Stimulated activated CD8-positive, alpha-beta memory T cell treated with anti-CD3 and anti-CD28 coated beads, Interleukin-15, amount 100 ng/mL, for 24 hours (primary cell): ENCODE measurements around the gene LAMA2.

Source experiments
- DNase-seq: peaks from one replicate; pipeline ENCODE4 v3.0.0-alpha.2; 2020; ENCODE audit warnings: low read depth

The LAMA2 gene

GRCh38 chr6:129446272-129447197 lies 563.6 kb downstream of the LAMA2 start:
- no peak for DNase-seq

GRCh38 chr6:129447198-129447565 lies 564.2 kb downstream of the LAMA2 start:
- no peak for DNase-seq

GRCh38 chr6:129448965-129449364 lies 566.0 kb downstream of the LAMA2 start:
- DNase-seq = no peak

- no peak for DNase-seq
These were observed 568.2 kb downstream of the LAMA2 start for GRCh38 chr6:129451187-129451586.

- no peak for DNase-seq
These were observed 570.1 kb downstream of the LAMA2 start for GRCh38 chr6:129453073-129453472.

- no peak for DNase-seq
These were observed 571.5 kb downstream of the LAMA2 start for GRCh38 chr6:129454488-129454887.

- no peak for DNase-seq
These were observed 572.3 kb downstream of the LAMA2 start for GRCh38 chr6:129455126-129455769.

GRCh38 chr6:129460221-129460620 lies 577.3 kb downstream of the LAMA2 start:
- DNase-seq = no peak

GRCh38 chr6:129469070-129469662 lies 586.2 kb downstream of the LAMA2 start:
- DNase-seq = no peak

GRCh38 chr6:129472239-129472638 lies 589.3 kb downstream of the LAMA2 start:
- DNase-seq = no peak

- DNase-seq = no peak
These were observed 590.6 kb downstream of the LAMA2 start for GRCh38 chr6:129473546-129473945.

- DNase-seq = no peak
These were observed 592.7 kb downstream of the LAMA2 start for GRCh38 chr6:129475477-129476247.

- DNase-seq = no peak
These were observed 593.3 kb downstream of the LAMA2 start for GRCh38 chr6:129476248-129476564.

GRCh38 chr6:129476810-129477209 lies 593.9 kb downstream of the LAMA2 start:
- no peak for DNase-seq

- no peak for DNase-seq
These were observed 595.4 kb downstream of the LAMA2 start for GRCh38 chr6:129478379-129478778.

- DNase-seq = no peak
These were observed 598.8 kb downstream of the LAMA2 start for GRCh38 chr6:129481706-129482105.

GRCh38 chr6:129485746-129486145 lies 602.8 kb downstream of the LAMA2 start:
- DNase-seq = no peak

- DNase-seq = no peak
These were observed 603.4 kb downstream of the LAMA2 start for GRCh38 chr6:129486327-129486726.

- no peak for DNase-seq
These were observed 605.4 kb downstream of the LAMA2 start for GRCh38 chr6:129488313-129488712.

GRCh38 chr6:129489215-129489765 lies 606.4 kb downstream of the LAMA2 start:
- no peak for DNase-seq

GRCh38 chr6:129490521-129491255 lies 607.8 kb downstream of the LAMA2 start:
- DNase-seq = no peak
